Natural killer cell treated with Interleukin-12 subunit alpha and Interleukin-12 subunit beta and Interleukin-15 and Interleukin-18, amount 100 ng/mL, for 72 hours (primary cell): ENCODE measurements around the gene MOB2. TPM values are rescaled to one million over a fixed set of nuclear protein-coding genes. Genes with fewer than 3 reads are reported as not detected.

ENCODE experiments used
- ATAC-seq, 2 donors: fragments of 150-1000 bp; cut with Tn5 transposase in 1 of 2; sonication (Bioruptor Pico), chemical (Tn5 transposase) in 1 of 2; 2 replicates each; pipeline ENCODE4 v1.10.0; 2021
- DNase-seq: peaks from one replicate; pipeline ENCODE4 v3.0.0; 2022; ENCODE audit warnings: low spot score
- H3K27ac Mint-ChIP-seq, 2 donors: 1 replicate in 1 of 2; 2 replicates in 1 of 2; pipeline ENCODE4 v1.8.0; 2022; ENCODE audit warnings: mixed read lengths in 2 of 2, mild to moderate bottlenecking in 1 of 2, moderate library complexity in 1 of 2
- H3K27me3 Mint-ChIP-seq, 2 donors: 1 replicate in 1 of 2; 2 replicates in 1 of 2; pipeline ENCODE4 v1.8.0; 2022; ENCODE audit warnings: mixed read lengths in 2 of 2
- H3K36me3 Mint-ChIP-seq: one replicate; pipeline ENCODE4 v1.8.0; 2022; ENCODE audit warnings: mixed read lengths
- H3K4me1 Mint-ChIP-seq, 2 donors: 1 replicate in 1 of 2; 2 replicates in 1 of 2; pipeline ENCODE4 v1.8.0; 2022; ENCODE audit warnings: low read depth in 2 of 2, mixed read lengths in 2 of 2, mild to moderate bottlenecking in 1 of 2
- H3K4me3 Mint-ChIP-seq: one replicate; pipeline ENCODE4 v1.8.0; 2022; ENCODE audit warnings: mixed read lengths
- H3K9me3 Mint-ChIP-seq: 2 replicates; pipeline ENCODE4 v1.8.0; 2022; ENCODE audit warnings: mixed read lengths
- total RNA-seq, 2 donors: library from RNA; stranded (reverse); gene quantifications; one replicate each; pipeline ENCODE4 v1.2.3, GENCODE V29; 2022

Gene MOB2
- total RNA-seq, 2 donors from 2014 or later, result 40.0 to 42.7 TPM

GRCh38 chr11:1460986-1461825, 25.4 kb downstream of the MOB2 start:
- Mint-ChIP-seq H3K27me3 (no peaks in the 10 kb centered on the region), H3K4me3 (no peak overlapping the region), H3K36me3 (no peaks in the 10 kb centered on the region), H3K4me1 (peaks cover 0 to 8% of the 10 kb centered on the region in 2 donors), H3K9me3 (no peaks in the 10 kb centered on the region), H3K27ac (no peak overlapping the region)
- DNase-seq (no peak), ATAC-seq (no peak)

DNA sequence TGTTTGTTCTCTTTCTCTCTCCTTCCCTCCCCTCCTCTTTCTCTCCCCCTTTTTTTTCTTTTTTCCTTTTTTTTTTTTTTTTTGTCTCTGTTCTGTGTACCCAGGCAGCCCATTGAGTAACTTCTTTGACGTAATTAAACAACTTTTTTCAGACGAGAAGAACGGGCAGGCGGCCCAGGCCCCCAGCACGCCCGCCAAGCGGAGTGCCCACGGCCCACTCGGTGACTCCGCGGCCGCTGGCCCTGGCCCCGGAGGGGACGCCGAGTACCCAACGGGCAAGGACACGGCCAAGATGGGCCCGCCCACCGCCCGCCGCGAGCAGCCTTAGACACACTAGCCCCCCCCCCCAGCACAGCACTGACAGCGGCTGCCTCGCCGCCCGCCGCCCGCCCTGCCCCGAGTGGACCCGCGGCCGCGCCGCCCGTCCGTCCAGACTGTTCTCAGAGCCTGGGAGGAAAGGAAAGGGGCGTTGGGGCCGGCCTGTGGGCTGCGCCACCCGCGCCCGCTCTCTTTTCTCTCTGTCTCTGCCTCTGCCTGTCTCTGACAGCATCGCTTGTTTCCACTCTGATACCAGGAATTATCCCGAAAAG, 26.1 kb downstream of the MOB2 start:
- H3K36me3 Mint-ChIP-seq, result no peaks in the 10 kb centered on the region
- H3K4me1 Mint-ChIP-seq, result peaks cover 0 to 6% of the 10 kb centered on the region in 2 donors
- DNase-seq (no peak), ATAC-seq (no peak)
- no peak overlapping the region for H3K27ac Mint-ChIP-seq
- H3K27me3 Mint-ChIP-seq, result no peaks in the 10 kb centered on the region
- no peaks in the 10 kb centered on the region for H3K9me3 Mint-ChIP-seq
- H3K4me3 Mint-ChIP-seq, result no peak overlapping the region

DNA sequence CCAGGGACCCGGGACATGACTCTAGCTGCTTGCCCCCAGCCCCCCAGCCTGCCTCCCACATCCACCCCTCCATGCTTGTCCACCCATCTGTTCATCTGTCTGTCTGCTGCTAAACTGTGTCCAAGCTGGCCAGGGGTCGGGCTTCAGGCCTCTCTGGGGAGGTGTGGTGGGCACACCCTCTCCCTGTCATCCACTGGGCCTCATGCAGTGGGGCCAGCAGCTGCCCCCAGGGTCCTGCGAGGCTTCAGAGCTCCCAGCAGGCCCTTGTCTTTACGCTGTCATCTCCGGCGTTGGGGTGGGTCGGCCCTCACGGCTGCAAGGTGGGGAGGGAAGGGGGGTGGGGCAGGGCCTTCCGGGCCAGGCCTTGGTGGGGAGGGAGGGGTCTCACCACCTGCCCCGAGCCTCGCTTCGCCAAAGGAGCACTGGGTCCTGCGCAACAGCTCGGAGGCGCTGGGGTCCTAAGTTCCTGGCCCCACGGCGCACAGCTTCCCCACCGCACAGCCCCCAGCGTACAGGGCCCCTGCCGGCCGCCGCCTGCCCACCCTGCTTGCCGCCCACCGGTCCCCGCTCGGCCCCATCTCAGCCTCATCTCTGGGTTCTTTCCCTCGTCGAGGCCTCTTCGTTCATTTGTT, 26.7 kb downstream of the MOB2 start:
- H3K27me3 Mint-ChIP-seq, result no peaks in the 10 kb centered on the region
- no peaks in the 10 kb centered on the region for H3K36me3 Mint-ChIP-seq
- DNase-seq (no peak), ATAC-seq (no peak)
- no peak overlapping the region for H3K27ac Mint-ChIP-seq
- H3K4me1 Mint-ChIP-seq, result peaks cover 0 to 5% of the 10 kb centered on the region in 2 donors
- no peaks in the 10 kb centered on the region for H3K9me3 Mint-ChIP-seq
- no peak overlapping the region for H3K4me3 Mint-ChIP-seq

GRCh38 chr11:1459219-1459575, 27.4 kb downstream of the MOB2 start:
- no peak overlapping the region for H3K27ac Mint-ChIP-seq
- H3K4me1 Mint-ChIP-seq, result peaks cover 0 to 5% of the 10 kb centered on the region in 2 donors
- H3K4me3 Mint-ChIP-seq, result no peak overlapping the region
- H3K9me3 Mint-ChIP-seq, result no peaks in the 10 kb centered on the region
- DNase-seq, result no peak
- H3K27me3 Mint-ChIP-seq, result no peaks in the 10 kb centered on the region
- no peaks in the 10 kb centered on the region for H3K36me3 Mint-ChIP-seq
- no peak for ATAC-seq

GRCh38 chr11:1458340-1459218, 28.0 kb downstream of the MOB2 start:
- Mint-ChIP-seq H3K4me1 (peaks cover 0 to 5% of the 10 kb centered on the region in 2 donors), H3K27ac (no peak overlapping the region), H3K9me3 (no peaks in the 10 kb centered on the region), H3K27me3 (no peaks in the 10 kb centered on the region), H3K4me3 (no peak overlapping the region), H3K36me3 (no peaks in the 10 kb centered on the region)
- ATAC-seq (peak in 1 of 2 donors; percentile 17), DNase-seq (no peak)

- ATAC-seq (no peak), DNase-seq (no peak)
- Mint-ChIP-seq H3K9me3 (no peaks in the 10 kb centered on the region), H3K27me3 (no peaks in the 10 kb centered on the region), H3K27ac (no peak overlapping the region), H3K4me1 (peaks cover 0 to 5% of the 10 kb centered on the region in 2 donors), H3K36me3 (no peaks in the 10 kb centered on the region), H3K4me3 (no peak overlapping the region)
Measured at GRCh38 chr11:1457856-1458255, 28.7 kb downstream of the MOB2 start.

- no peak for ATAC-seq
- Mint-ChIP-seq H3K4me1 (peaks cover 0 to 5% of the 10 kb centered on the region in 2 donors), H3K36me3 (no peaks in the 10 kb centered on the region), H3K27ac (no peak overlapping the region), H3K4me3 (no peak overlapping the region), H3K27me3 (no peaks in the 10 kb centered on the region), H3K9me3 (no peaks in the 10 kb centered on the region)
- DNase-seq, result no peak
Measured at GRCh38 chr11:1457326-1457680, 29.3 kb downstream of the MOB2 start.

- H3K9me3 Mint-ChIP-seq, result no peaks in the 10 kb centered on the region
- peaks cover 0 to 5% of the 10 kb centered on the region in 2 donors for H3K4me1 Mint-ChIP-seq
- H3K36me3 Mint-ChIP-seq, result no peaks in the 10 kb centered on the region
- ATAC-seq (no peak), DNase-seq (no peak)
- no peak overlapping the region for H3K4me3 Mint-ChIP-seq
- H3K27ac Mint-ChIP-seq, result no peak overlapping the region
- H3K27me3 Mint-ChIP-seq, result no peaks in the 10 kb centered on the region
Measured at GRCh38 chr11:1456596-1457325, 29.8 kb downstream of the MOB2 start.

DNA sequence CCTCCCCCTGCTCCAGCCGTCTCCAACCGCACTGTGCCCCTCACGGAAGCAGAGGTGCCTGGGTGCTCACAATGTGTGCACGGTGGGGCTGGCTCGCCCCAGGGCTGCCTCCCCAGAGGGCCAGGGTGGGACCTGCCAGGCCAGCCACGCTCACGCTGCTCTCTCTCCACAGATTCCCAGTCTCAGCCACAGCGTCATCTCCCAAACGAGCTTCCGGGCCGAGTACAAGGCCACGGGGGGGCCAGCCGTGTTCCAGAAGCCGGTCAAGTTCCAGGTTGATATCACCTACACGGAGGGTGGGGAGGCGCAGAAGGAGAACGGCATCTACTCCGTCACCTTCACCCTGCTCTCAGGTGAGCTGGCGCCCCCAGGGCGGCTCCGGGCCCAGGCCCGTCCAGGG, 30.4 kb downstream of the MOB2 start:
- H3K36me3 Mint-ChIP-seq, result no peaks in the 10 kb centered on the region
- H3K27ac Mint-ChIP-seq, result no peak overlapping the region
- no peaks in the 10 kb centered on the region for H3K9me3 Mint-ChIP-seq
- DNase-seq (no peak), ATAC-seq (no peak)
- H3K4me1 Mint-ChIP-seq, result peaks cover 0 to 5% of the 10 kb centered on the region in 2 donors
- H3K27me3 Mint-ChIP-seq, result no peaks in the 10 kb centered on the region
- no peak overlapping the region for H3K4me3 Mint-ChIP-seq

GRCh38 chr11:1455763-1456060, 30.9 kb downstream of the MOB2 start:
- Mint-ChIP-seq H3K27me3 (no peaks in the 10 kb centered on the region), H3K4me3 (no peak overlapping the region), H3K4me1 (peaks cover 0 to 5% of the 10 kb centered on the region in 2 donors), H3K27ac (no peak overlapping the region), H3K36me3 (no peaks in the 10 kb centered on the region), H3K9me3 (no peaks in the 10 kb centered on the region)
- DNase-seq, result no peak
- no peak for ATAC-seq

- no peaks in the 10 kb centered on the region for H3K36me3 Mint-ChIP-seq
- H3K4me1 Mint-ChIP-seq, result peaks cover 0 to 5% of the 10 kb centered on the region in 2 donors
- no peak for DNase-seq
- H3K27me3 Mint-ChIP-seq, result no peaks in the 10 kb centered on the region
- H3K27ac Mint-ChIP-seq, result no peak overlapping the region
- H3K4me3 Mint-ChIP-seq, result no peak overlapping the region
- H3K9me3 Mint-ChIP-seq, result no peaks in the 10 kb centered on the region
- ATAC-seq, result no peak
Measured at GRCh38 chr11:1455032-1455762, 31.4 kb downstream of the MOB2 start.

DNA sequence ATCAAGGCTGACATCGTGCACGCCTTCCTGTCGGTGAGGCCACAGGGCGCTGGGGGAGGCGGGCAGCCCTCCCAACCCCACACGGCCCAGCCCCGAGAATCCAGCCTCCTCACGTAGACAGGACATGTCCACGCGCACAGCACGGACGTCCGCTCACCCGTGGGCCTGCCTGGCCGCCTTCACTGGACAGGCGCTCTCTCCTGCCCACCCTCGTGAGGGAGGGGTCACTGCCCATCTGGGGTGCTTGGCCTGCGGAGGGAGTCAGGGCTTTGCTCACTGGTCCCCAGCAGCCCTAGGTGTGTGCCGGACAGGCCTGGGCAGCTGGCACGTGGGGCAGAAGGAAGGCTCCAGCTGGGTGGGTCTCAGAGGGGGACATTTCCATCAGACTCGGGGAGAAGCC, 32.0 kb downstream of the MOB2 start:
- DNase-seq (no peak), ATAC-seq (no peak)
- Mint-ChIP-seq H3K27me3 (no peaks in the 10 kb centered on the region), H3K9me3 (no peaks in the 10 kb centered on the region), H3K4me1 (peaks cover 0 to 5% of the 10 kb centered on the region in 2 donors), H3K4me3 (no peak overlapping the region), H3K27ac (no peak overlapping the region), H3K36me3 (no peaks in the 10 kb centered on the region)

GRCh38 chr11:1453611-1454034, 33.0 kb downstream of the MOB2 start:
- Mint-ChIP-seq H3K27ac (no peak overlapping the region), H3K4me1 (peaks cover 0 to 5% of the 10 kb centered on the region in 2 donors), H3K9me3 (no peaks in the 10 kb centered on the region), H3K36me3 (no peaks in the 10 kb centered on the region), H3K4me3 (no peak overlapping the region), H3K27me3 (no peaks in the 10 kb centered on the region)
- DNase-seq, result no peak
- ATAC-seq, result no peak
